ENCODE measurements around the gene IDH3G.

GRCh38 chrX:153764786-153765137 is 29.4 kb downstream of the IDH3G start:
- no peak for TF ChIP-seq CTCF (IDR thresholded peaks at IDR 0.05)
- no peak for TF ChIP-seq POLR2A (IDR thresholded peaks at IDR 0.05)
- TF ChIP-seq POLR2AphosphoS5 (IDR thresholded peaks at IDR 0.05): no peak

Measured in breast epithelium (tissue), 3 donors.